ENCODE measurements around the gene CALB2. TPM values are rescaled to one million over a fixed set of nuclear protein-coding genes. Genes with fewer than 3 reads are reported as not detected.

CALB2 gene
- total RNA-seq, 1 experiment from 2014 or later, result not detected

GRCh38 chr16:71384073-71384724 lies 25.7 kb downstream of the CALB2 start:
- Histone ChIP-seq H3K27ac (ENCODE audit: low read depth, low read length, poor library complexity, severe bottlenecking) (no peak overlapping the region), H3K4me1 (ENCODE audit: insufficient read depth, low read length, poor library complexity, severe bottlenecking) (no peaks in the 10 kb centered on the region), H3K27me3 (replicated peaks; ENCODE audit: insufficient read depth, low read depth, low read length, poor library complexity) (peaks cover 71% of the 10 kb centered on the region), H3K9me3 (ENCODE audit: low read depth, low read length, poor library complexity, severe bottlenecking) (no peaks in the 10 kb centered on the region), H3K4me3 (ENCODE audit: low read depth, low read length, poor library complexity, severe bottlenecking) (no peak overlapping the region), H3K36me3 (ENCODE audit: insufficient read depth, low read length, poor library complexity, severe bottlenecking) (no peaks in the 10 kb centered on the region)
- no TSS peak for BruUV-seq (replicated peaks)
- ChIA-PET CTCF (no interaction called here), POLR2A (ENCODE audit: low non-redundant PET) (no interaction called here)
- TF ChIP-seq EZH2 (IDR thresholded peaks at IDR 0.05; ENCODE audit: borderline replicate concordance, low read depth, low read length, poor library complexity, severe bottlenecking) (no peak), CTCF (conservative IDR thresholded peaks at IDR 0.05; ENCODE audit: low read depth, low read length) (no peak)
- DNase-seq (ENCODE audit: low spot score), result no peak
- intact Hi-C loops (cut with micrococcal nuclease; ENCODE audit: unreplicated experiment), result loop anchor here (10.0 kb wide), 2 partner anchors 59 to 61 kb away; partner anchors contain the start of gene TLE7

- CTCF ChIA-PET, result no interaction called here
- Histone ChIP-seq H3K4me3 (ENCODE audit: low read depth, low read length, poor library complexity, severe bottlenecking) (no peak overlapping the region), H3K27ac (ENCODE audit: low read depth, low read length, poor library complexity, severe bottlenecking) (no peak overlapping the region), H3K9me3 (ENCODE audit: low read depth, low read length, poor library complexity, severe bottlenecking) (no peaks in the 10 kb centered on the region), H3K36me3 (ENCODE audit: insufficient read depth, low read length, poor library complexity, severe bottlenecking) (no peaks in the 10 kb centered on the region), H3K4me1 (ENCODE audit: insufficient read depth, low read length, poor library complexity, severe bottlenecking) (no peaks in the 10 kb centered on the region), H3K27me3 (replicated peaks; ENCODE audit: insufficient read depth, low read depth, low read length, poor library complexity) (peaks cover 55% of the 10 kb centered on the region)
- TF ChIP-seq EZH2 (IDR thresholded peaks at IDR 0.05; ENCODE audit: borderline replicate concordance, low read depth, low read length, poor library complexity, severe bottlenecking) (no peak), CTCF (conservative IDR thresholded peaks at IDR 0.05; ENCODE audit: low read depth, low read length) (no peak)
- intact Hi-C loops (cut with micrococcal nuclease; ENCODE audit: unreplicated experiment), result loop anchor here (10.0 kb wide), 2 partner anchors 58 to 62 kb away; partner anchors contain the start of gene TLE7
- no peak for DNase-seq (ENCODE audit: low spot score)
- POLR2A ChIA-PET (ENCODE audit: low non-redundant PET), result interaction anchor here (0.8 kb wide), 1 partner anchor 1926 kb away, joined by 6 read pairs; no protein-coding TSS in a partner anchor
- no TSS peak for BruUV-seq (replicated peaks)
Measured at GRCh38 chr16:71387045-71387871, 28.7 kb downstream of the CALB2 start.

GRCh38 chr16:71389330-71389729 lies 30.8 kb downstream of the CALB2 start:
- CTCF ChIA-PET, result interaction anchor here (0.6 kb wide), 1 partner anchor 104 kb away, joined by 4 read pairs; no protein-coding TSS in a partner anchor
- POLR2A ChIA-PET (ENCODE audit: low non-redundant PET), result no interaction called here
- BruUV-seq (replicated peaks), result no TSS peak

More at GRCh38 chr16:71389330-71389729, 30.8 kb downstream of the CALB2 start:
- Histone ChIP-seq H3K4me3 (ENCODE audit: low read depth, low read length, poor library complexity, severe bottlenecking) (no peak overlapping the region), H3K9me3 (ENCODE audit: low read depth, low read length, poor library complexity, severe bottlenecking) (no peaks in the 10 kb centered on the region), H3K36me3 (ENCODE audit: insufficient read depth, low read length, poor library complexity, severe bottlenecking) (no peaks in the 10 kb centered on the region), H3K4me1 (ENCODE audit: insufficient read depth, low read length, poor library complexity, severe bottlenecking) (no peaks in the 10 kb centered on the region), H3K27me3 (replicated peaks; ENCODE audit: insufficient read depth, low read depth, low read length, poor library complexity) (peaks cover 59% of the 10 kb centered on the region), H3K27ac (ENCODE audit: low read depth, low read length, poor library complexity, severe bottlenecking) (no peak overlapping the region)
- TF ChIP-seq CTCF (conservative IDR thresholded peaks at IDR 0.05; ENCODE audit: low read depth, low read length) (no peak), EZH2 (IDR thresholded peaks at IDR 0.05; ENCODE audit: borderline replicate concordance, low read depth, low read length, poor library complexity, severe bottlenecking) (no peak)
- DNase-seq (ENCODE audit: low spot score), result no peak
- intact Hi-C loops (cut with micrococcal nuclease; ENCODE audit: unreplicated experiment), result loop anchor here (10.0 kb wide), 2 partner anchors 55 to 65 kb away; partner anchors contain the start of gene TLE7

Measured in A673 (cell line).